H1 (cell line): ENCODE results near the gene BBIP1. TPM values are rescaled to one million over a fixed set of nuclear protein-coding genes. Genes with fewer than 3 reads are reported as not detected.

Experiments
- HDAC6 ChIP-seq: IDR thresholded peaks from one replicate; pipeline ENCODE4 v1.7.1; 2012; ENCODE audit warnings: low read depth, mild to moderate bottlenecking, inconsistent platforms, low read length, moderate library complexity
- USF2 ChIP-seq: IDR thresholded peaks from 2 replicates; pipeline ENCODE4 v1.6.1; 2011; ENCODE audit warnings: low read length, improper control_type of control experiment
- polyA plus RNA-seq, 7 experiments: library from polyadenylated mRNA; depleted of rRNA in 3 of 7; stranded (reverse) in 5 of 7; unstranded in 2 of 7; fragments of >200 nt in 5 of 7; fragments of 200-250 nt in 2 of 7; gene quantifications; 1 replicate in 5 of 7; 2 replicates in 1 of 7; 4 replicates in 1 of 7; pipeline versions ENCODE4 v1.2.1 to v1.2.3, GENCODE V29; 2011 to 2013; ENCODE audit warnings: missing spikeins in 2 of 7, mixed read lengths in 2 of 7
- total RNA-seq: library from RNA; stranded (reverse); fragmentation: NEBNext Ultra II Directional; extraction: Animal tissue kit (Norgen Biotek cat#: 25700); gene quantifications from 2 replicates; pipeline ENCODE4 v1.2.1, GENCODE V29; 2021

BBIP1 gene
- total and polyA plus RNA-seq, 2 of the 8 experiments (the other 6 are each of a cell fraction or from before 2014, with no cell fraction given), result 8.8 to 19.6 TPM

- no peak for TF ChIP-seq USF2
- TF ChIP-seq HDAC6, result no peak
- TF ChIP-seq, all 59 proteins: peak for 0
Observed at GRCh38 chr10:110892602-110893288, 26.2 kb downstream of the BBIP1 start (continued).
